K562 (cell line): ENCODE results near the gene PRR14. TPM values are rescaled to one million over a fixed set of nuclear protein-coding genes. Genes with fewer than 3 reads are reported as not detected.

Experiments
- ATAC-seq: fragments of 200-7000 bp; cut with Tn5 transposase; 3 replicates; pipeline ENCODE4 v1.9.1; 2020; ENCODE audit warnings: moderate library complexity
- BruUV-seq: library from RNA; stranded (reverse); fragments of 400-500 nt; replicated peaks from 2 replicates; lab custom pipeline; 2021; lab: Mats Ljungman, UMichigan
- CTCF ChIA-PET: fragments of 300-600 bp; formaldehyde crosslinking; extraction: SDS; loops from one replicate; lab custom pipeline; 2021; ENCODE audit warnings: low intra/inter-chr PET ratio; lab: Yijun Ruan, JAX
- POLR2A ChIA-PET: fragments of 300-600, 350-650 bp; sonication (Branson Sonifier 250); formaldehyde crosslinking; extraction: SDS; loops from one replicate; lab custom pipeline; 2021; ENCODE audit warnings: antibody characterized with exemption, inconsistent platforms; lab: Yijun Ruan, JAX
- DNase-seq, 4 experiments: peaks; one replicate each; pipeline versions ENCODE4 v3.0.0 to v3.0.0-alpha.2; 2011 to 2018; ENCODE audit warnings: low spot score in 3 of 4, mixed read lengths in 3 of 4; ENCODE audit errors: extremely low read depth in 1 of 4
- FAIRE-seq: peaks from 2 replicates; lab custom pipeline; 2011; peaks lifted over from hg19 to GRCh38; lab: Jason Lieb, UNC
- H2AFZ ChIP-seq: 2 replicates; pipeline ENCODE4 v1.6.0; 2011; ENCODE audit warnings: low read depth, low read length, control low read depth, inconsistent platforms
- H3K27ac ChIP-seq: fragments of 200-600 bp; 3 replicates; pipeline ENCODE4 v1.8.0; 2011; ENCODE audit warnings: low read depth, mild to moderate bottlenecking, control low read depth, inconsistent platforms, low read length, moderate library complexity, mixed read lengths; ENCODE audit errors: extremely low read depth
- H3K27me3 ChIP-seq, 2 experiments: fragments of 300-600 bp in 1 of 2; 2 replicates in 1 of 2; 3 replicates in 1 of 2; pipeline versions ENCODE4 v1.6.0 to v1.8.0; 2011; ENCODE audit warnings: inconsistent platforms in 2 of 2, low read length in 2 of 2, mild to moderate bottlenecking in 1 of 2, mixed read lengths in 1 of 2, moderate library complexity in 1 of 2; ENCODE audit not compliant: control insufficient read depth in 2 of 2, insufficient read depth in 2 of 2
- H3K36me3 ChIP-seq: fragments of 300-600 bp; 3 replicates; pipeline ENCODE4 v1.8.0; 2011; ENCODE audit warnings: mild to moderate bottlenecking, low read length, inconsistent platforms; ENCODE audit not compliant: control insufficient read depth, insufficient read depth
- H3K4me1 ChIP-seq, 2 experiments: fragments of 200-600 bp in 1 of 2; replicated peaks in 1 of 2; 2 replicates in 1 of 2; 3 replicates in 1 of 2; pipeline versions ENCODE4 v1.5.1 to v1.8.0; 2011; ENCODE audit warnings: inconsistent platforms in 2 of 2, low read length in 2 of 2, mild to moderate bottlenecking in 1 of 2, mixed read lengths in 1 of 2, moderate library complexity in 1 of 2; ENCODE audit not compliant: control insufficient read depth in 2 of 2, insufficient read depth in 2 of 2
- H3K4me2 ChIP-seq: 2 replicates; pipeline ENCODE4 v1.6.1; 2011; ENCODE audit warnings: low read length, control low read depth, inconsistent platforms, mixed read lengths; ENCODE audit not compliant: insufficient read depth
- H3K4me3 ChIP-seq: fragments of 200-600 bp; sonication (generic), shearing (Covaris generic); 2 replicates; pipeline ENCODE4 v1.5.1; 2016; ENCODE audit warnings: control low read depth, inconsistent platforms
- H3K79me2 ChIP-seq: fragments of 200-600 bp; 3 replicates; pipeline ENCODE4 v1.8.0; 2011; ENCODE audit warnings: low read length, inconsistent platforms; ENCODE audit not compliant: control insufficient read depth, insufficient read depth
- H3K9ac ChIP-seq, 2 experiments: 2 replicates each; pipeline versions ENCODE4 v1.6.0 to v1.6.1; 2011; ENCODE audit warnings: low read depth in 2 of 2, low read length in 2 of 2, control low read depth in 1 of 2, inconsistent platforms in 1 of 2, mild to moderate bottlenecking in 1 of 2, mixed read lengths in 1 of 2; ENCODE audit not compliant: insufficient read depth in 1 of 2
- H3K9me1 ChIP-seq: one replicate; pipeline ENCODE4 v1.6.0; 2011; ENCODE audit warnings: inconsistent platforms, mild to moderate bottlenecking, low read length, moderate library complexity; ENCODE audit not compliant: control insufficient read depth, insufficient read depth
- H3K9me3 ChIP-seq: replicated peaks from 2 replicates; pipeline ENCODE4 v1.5.1; 2011; ENCODE audit warnings: low read depth, low read length, inconsistent platforms; ENCODE audit not compliant: control insufficient read depth, insufficient read depth
- H4K20me1 ChIP-seq: replicated peaks from 2 replicates; pipeline ENCODE4 v1.6.1; 2011; ENCODE audit warnings: low read length, inconsistent platforms, mixed read lengths; ENCODE audit not compliant: control insufficient read depth, insufficient read depth
- ATF7 ChIP-seq: fragments of 450-650 bp; IDR thresholded peaks from 2 replicates; pipeline ENCODE4 v1.7.1; 2014; ENCODE audit warnings: mild to moderate bottlenecking, moderate library complexity
- NFE2 ChIP-seq: IDR thresholded peaks from 2 replicates; pipeline ENCODE4 v1.6.1; 2014; ENCODE audit warnings: antibody characterized with exemption, low read depth
- PCBP1 ChIP-seq: fragments of 200-400 bp; formaldehyde crosslinking; IDR thresholded peaks from 2 replicates; pipeline ENCODE4 v1.6.1; 2018; ENCODE audit warnings: mild to moderate bottlenecking, low read depth, low read length; ENCODE audit not compliant: poor library complexity, severe bottlenecking
- REST ChIP-seq, 2 experiments: fragments of 450-650 bp; formaldehyde crosslinking in 1 of 2; IDR thresholded peaks; 2 replicates each; pipeline versions ENCODE4 v1.4.0 to v1.6.1; 2014 to 2020; ENCODE audit warnings: mild to moderate bottlenecking in 2 of 2, borderline replicate concordance in 1 of 2, low read depth in 1 of 2
- VEZF1 ChIP-seq: fragments of 200-800 bp; sonication (Bioruptor generic); IDR thresholded peaks from 2 replicates; pipeline ENCODE4 v1.6.1; 2017; ENCODE audit warnings: missing genetic modification characterization, missing compliant biosample characterization
- ZNF146 ChIP-seq: IDR thresholded peaks from one replicate; pipeline ENCODE4 v1.6.1; 2018; ENCODE audit warnings: missing compliant biosample characterization; ENCODE audit not compliant: unreplicated experiment
- WGBS: fragments of 100-300 bp; shearing (Covaris generic); methylation state at CpG from one replicate; pipeline ENCODE4 v1.1.6; 2016; ENCODE audit warnings: low coverage, mixed read lengths; ENCODE audit not compliant: insufficient coverage; ENCODE audit errors: missing lambda C conversion rate; 5-methylcytosine and 5-hydroxymethylcytosine counted together
- in situ Hi-C: fragments of 300-500 bp; cut with MboI; formaldehyde crosslinking; loops from 4 replicates; pipeline ENCODE4 v1.15.0; 2018; ENCODE audit warnings: inconsistent platforms, mixed read lengths
- intact Hi-C: fragments of 100-400 bp; cut with micrococcal nuclease; formaldehyde crosslinking; loops from 2 replicates; pipeline ENCODE4 v1.14.2; 2022
- polyA plus RNA-seq, 8 experiments: library from polyadenylated mRNA; depleted of rRNA in 4 of 8; stranded (reverse) in 5 of 8; unstranded in 3 of 8; fragments of >200 nt; fragmentation: Nextera tagmentation in 2 of 8; fragmentation: Illumina TruSeq in 1 of 8; extraction: Ambion mirVana in 2 of 8; extraction: Trizol in 1 of 8; gene quantifications; 2 replicates each; pipeline versions ENCODE4 v1.2.1 to v1.2.3, GENCODE V29; 2011 to 2014; ENCODE audit warnings: inconsistent platforms in 1 of 8, missing spikeins in 1 of 8
- total RNA-seq, 7 experiments: library from RNA; depleted of rRNA in 6 of 7; stranded (reverse); fragments of >200 nt in 6 of 7; fragmentation: Illumina TruSeq in 2 of 7; extraction: Trizol in 2 of 7; gene quantifications; 2 replicates each; pipeline versions ENCODE4 v1.2.1 to v1.2.3, GENCODE V29; 2011 to 2021; ENCODE audit warnings: low replicate concordance in 1 of 7
- TF ChIP-seq, protein P1 (sequence below): sonication (generic); formaldehyde crosslinking; IDR thresholded peaks from 2 replicates; pipeline ENCODE4 v1.4.0; 2020; ENCODE audit warnings: mild to moderate bottlenecking, missing genetic modification reagents

Gene PRR14
- total and polyA plus RNA-seq, 9 of the 15 experiments (the other 6 are each of a cell fraction or from before 2014, with no cell fraction given) = 2.2 to 63.1 (median 11.5) TPM

DNA sequence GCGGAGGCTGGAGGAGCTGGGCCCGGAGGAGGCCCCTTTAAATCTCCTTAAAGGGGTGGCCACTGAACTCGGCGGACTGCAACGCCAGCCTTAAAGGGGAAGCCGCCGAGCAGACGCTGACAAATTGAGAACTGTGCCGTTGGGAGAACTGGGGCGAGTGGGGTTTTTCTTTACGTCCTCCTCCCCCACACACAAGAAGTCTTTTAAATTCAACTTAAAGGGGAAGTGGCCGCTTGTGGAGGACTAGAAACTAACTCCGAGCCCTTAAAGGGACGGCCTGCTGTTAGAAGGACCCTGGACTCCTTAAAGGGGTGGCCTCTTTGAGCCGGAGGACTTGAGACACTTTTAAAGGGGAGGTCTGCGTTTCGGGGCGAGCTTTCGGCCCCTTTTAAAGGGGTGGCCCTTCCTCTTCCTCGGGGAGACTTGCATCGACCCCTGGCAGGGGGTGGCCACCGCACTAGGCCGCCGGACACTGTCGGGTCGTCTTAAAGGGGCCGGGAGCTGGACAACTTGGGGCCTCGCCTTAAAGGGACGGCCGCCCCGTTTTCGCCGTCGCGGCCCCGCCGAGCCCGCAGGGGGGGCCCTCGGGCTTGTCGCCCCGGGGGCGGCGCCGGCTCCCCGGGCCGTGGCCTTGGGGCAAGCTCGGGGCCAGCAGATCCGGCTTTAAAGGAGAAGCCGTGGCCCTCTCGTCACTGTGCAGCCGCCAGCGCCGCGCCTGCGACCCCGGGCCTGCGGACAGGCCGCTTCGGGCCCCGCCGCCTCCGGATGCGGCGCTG is 8.2 kb downstream of the PRR14 start:
- in situ Hi-C loops = no loop called here
- TF ChIP-seq, protein P1, sequence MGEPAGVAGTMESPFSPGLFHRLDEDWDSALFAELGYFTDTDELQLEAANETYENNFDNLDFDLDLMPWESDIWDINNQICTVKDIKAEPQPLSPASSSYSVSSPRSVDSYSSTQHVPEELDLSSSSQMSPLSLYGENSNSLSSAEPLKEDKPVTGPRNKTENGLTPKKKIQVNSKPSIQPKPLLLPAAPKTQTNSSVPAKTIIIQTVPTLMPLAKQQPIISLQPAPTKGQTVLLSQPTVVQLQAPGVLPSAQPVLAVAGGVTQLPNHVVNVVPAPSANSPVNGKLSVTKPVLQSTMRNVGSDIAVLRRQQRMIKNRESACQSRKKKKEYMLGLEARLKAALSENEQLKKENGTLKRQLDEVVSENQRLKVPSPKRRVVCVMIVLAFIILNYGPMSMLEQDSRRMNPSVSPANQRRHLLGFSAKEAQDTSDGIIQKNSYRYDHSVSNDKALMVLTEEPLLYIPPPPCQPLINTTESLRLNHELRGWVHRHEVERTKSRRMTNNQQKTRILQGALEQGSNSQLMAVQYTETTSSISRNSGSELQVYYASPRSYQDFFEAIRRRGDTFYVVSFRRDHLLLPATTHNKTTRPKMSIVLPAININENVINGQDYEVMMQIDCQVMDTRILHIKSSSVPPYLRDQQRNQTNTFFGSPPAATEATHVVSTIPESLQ = no peak
- no peak for TF ChIP-seq ZNF146
- TF ChIP-seq VEZF1 (CRISPR knock-in tag) = peak; percentile 90
- peak; percentile 28 for TF ChIP-seq NFE2
- peak; percentile 18 for TF ChIP-seq PCBP1
- TF ChIP-seq REST (IDR thresholded peaks at IDR 0.05; ENCODE audit: borderline replicate concordance) = peak; percentile 71
- peak; percentile 36; the same call in 1 of the 2 replicates for TF ChIP-seq REST (CRISPR knock-in tag; IDR thresholded peaks at IDR 0.05; ENCODE audit: low read depth)
- no peak for TF ChIP-seq ATF7

More for the DNA sequence above, 8.2 kb downstream of the PRR14 start:
- 1% methylated on average over 53 of the region's 64 CpGs for WGBS
- Histone ChIP-seq H2AFZ (peak overlapping the region; percentile 95), H3K36me3 (peaks cover 71% of the 10 kb centered on the region; the same call in 2 of the 3 replicates), H3K9me3 (no peaks in the 10 kb centered on the region), H3K4me3 (peak overlapping the region; percentile 90), H3K9me1 (peaks cover 4% of the 10 kb centered on the region), H4K20me1 (0 out of 2 replicates have a peak, but pooled peaks cover 4% of the 10 kb centered on the region), H3K4me2 (peak overlapping the region; percentile 89; the same call in 1 of the 2 replicates), H3K79me2 (peaks cover 47% of the 10 kb centered on the region), H3K9ac (peak overlapping the region; percentile 97), H3K27ac (peak overlapping the region; percentile 99), H3K27me3 (no peaks in the 10 kb centered on the region), H3K4me1 (peaks cover 20 to 52% of the 10 kb centered on the region in 2 experiments; a peak in 4 of 5 replicates)
- TSS peak; percentile 89 for BruUV-seq
- intact Hi-C loops = loop anchor here (1.0 to 10.0 kb wide), 6 partner anchors 40 to 594 kb away; partner anchors contain the start of genes ALDOA, DCTPP1, FBXL19 and SRCAP
- peak in 3 of 4 experiments; percentile 75 to 79 (median 75) for DNase-seq
- peak; percentile 11 for FAIRE-seq
- POLR2A ChIA-PET = interaction anchor here (0.6 to 2.0 kb wide), 27 partner anchors 8 to 572 kb away, joined by 3 to 9 read pairs (median 3); partner anchors contain the start of genes DCTPP1, PRR14, TBC1D10B and ZNF688
- CTCF ChIA-PET = interaction anchor here (0.7 to 1.8 kb wide), 3 partner anchors 155 to 263 kb away, joined by 5 to 10 read pairs (median 5); partner anchors contain the start of gene DCTPP1
- peak; percentile 59 for ATAC-seq
